Vagina (tissue), 2 donors: Measurements from ENCODE around the gene EFNB2. TPM values are rescaled to one million over a fixed set of nuclear protein-coding genes. Genes with fewer than 3 reads are reported as not detected.

ENCODE experiments used
- DNase-seq, 2 donors: peaks; one replicate each; pipeline ENCODE4 v3.0.0-alpha.2; 2017; ENCODE audit errors: extremely low spot score in 2 of 2
- H3K27ac ChIP-seq: fragments of 200-600 bp; sonication (generic); one replicate; pipeline ENCODE4 v1.5.1; 2019
- H3K27me3 ChIP-seq: fragments of 200-600 bp; sonication (generic); one replicate; pipeline ENCODE4 v1.5.1; 2019
- H3K36me3 ChIP-seq, 2 donors: fragments of 200-600 bp; sonication (generic); one replicate each; pipeline ENCODE4 v1.5.1; 2017 to 2019
- H3K4me1 ChIP-seq: fragments of 200-600 bp; sonication (generic); one replicate; pipeline ENCODE4 v1.5.1; 2019
- H3K4me3 ChIP-seq, 2 donors: fragments of 200-600 bp; sonication (generic); 1 replicate in 1 of 2; 2 replicates in 1 of 2; pipeline ENCODE4 v1.5.1; 2016 to 2019
- H3K9me3 ChIP-seq: fragments of 200-600 bp; sonication (generic); one replicate; pipeline ENCODE4 v1.5.1; 2019
- CTCF ChIP-seq, 3 experiments: fragments of 450-650 bp in 2 of 3; fragments of 200-600 bp in 1 of 3; sonication (generic) in 1 of 3; IDR thresholded peaks; one replicate each; pipeline ENCODE4 v1.5.1; 2017 to 2019; ENCODE audit warnings: antibody characterized with exemption in 3 of 3, mild to moderate bottlenecking in 2 of 3, moderate library complexity in 2 of 3
- POLR2A ChIP-seq, 2 donors: fragments of 450-650 bp; IDR thresholded peaks; one replicate each; pipeline ENCODE4 v1.6.1; 2017; ENCODE audit warnings: antibody characterized with exemption in 2 of 2, mild to moderate bottlenecking in 2 of 2, moderate library complexity in 2 of 2
- POLR2AphosphoS5 ChIP-seq, 2 donors: sonication (generic); formaldehyde crosslinking; IDR thresholded peaks; one replicate each; pipeline ENCODE4 v1.9.0; 2017; ENCODE audit warnings: antibody characterized with exemption in 2 of 2, mild to moderate bottlenecking in 2 of 2, low read depth in 1 of 2; ENCODE audit not compliant: insufficient read depth in 1 of 2
- intact Hi-C: fragments of 100-400 bp; cut with DNase I; formaldehyde crosslinking; loops from one replicate; pipeline ENCODE4 v1.15.1; 2023
- total RNA-seq: library from RNA; depleted of rRNA; stranded (reverse); fragments of >200 nt; gene quantifications from one replicate; pipeline ENCODE4 v1.2.3, GENCODE V29; 2016

Gene EFNB2
- total RNA-seq, 1 donor from 2014 or later = 17.9 TPM

GRCh38 chr13:106505732-106506131 is 29.7 kb downstream of the EFNB2 start:
- H3K36me3 ChIP-seq = peaks cover 0 to 7% of the 10 kb centered on the region in 2 donors
- intact Hi-C loops = no loop called here
- H3K4me1 ChIP-seq = peaks cover 15% of the 10 kb centered on the region
- no peaks in the 10 kb centered on the region for H3K9me3 ChIP-seq
- no peak overlapping the region for H3K27ac ChIP-seq
- H3K27me3 ChIP-seq = no peaks in the 10 kb centered on the region
- TF ChIP-seq POLR2A (IDR thresholded peaks at IDR 0.05) (no peak), POLR2AphosphoS5 (IDR thresholded peaks at IDR 0.05; ENCODE audit: insufficient read depth in 1 of 2, low read depth in 1 of 2) (no peak), CTCF (IDR thresholded peaks at IDR 0.05) (no peak)
- no peak for DNase-seq
- no peak overlapping the region for H3K4me3 ChIP-seq

GRCh38 chr13:106505295-106505694 is 30.2 kb downstream of the EFNB2 start:
- TF ChIP-seq POLR2AphosphoS5 (IDR thresholded peaks at IDR 0.05; ENCODE audit: insufficient read depth in 1 of 2, low read depth in 1 of 2) = no peak
- TF ChIP-seq POLR2A (IDR thresholded peaks at IDR 0.05) = no peak
- no peak for TF ChIP-seq CTCF (IDR thresholded peaks at IDR 0.05)
- no peak overlapping the region for H3K27ac ChIP-seq
- H3K27me3 ChIP-seq = no peaks in the 10 kb centered on the region
- H3K36me3 ChIP-seq = peaks cover 0 to 2% of the 10 kb centered on the region in 2 donors
- peaks cover 17% of the 10 kb centered on the region for H3K4me1 ChIP-seq
- no peaks in the 10 kb centered on the region for H3K9me3 ChIP-seq
- intact Hi-C loops = no loop called here
- no peak for DNase-seq
- no peak overlapping the region for H3K4me3 ChIP-seq

GRCh38 chr13:106503730-106504453 is 31.6 kb downstream of the EFNB2 start:
- Histone ChIP-seq H3K27me3 (no peaks in the 10 kb centered on the region), H3K9me3 (no peaks in the 10 kb centered on the region), H3K4me3 (no peak overlapping the region), H3K36me3 (no peaks in the 10 kb centered on the region), H3K4me1 (peaks cover 28% of the 10 kb centered on the region), H3K27ac (no peak overlapping the region)
- TF ChIP-seq POLR2AphosphoS5 (IDR thresholded peaks at IDR 0.05; ENCODE audit: insufficient read depth in 1 of 2, low read depth in 1 of 2) (no peak), CTCF (IDR thresholded peaks at IDR 0.05) (no peak), POLR2A (IDR thresholded peaks at IDR 0.05) (no peak)
- intact Hi-C loops = no loop called here
- DNase-seq = no peak

GRCh38 chr13:106503272-106503671 is 32.2 kb downstream of the EFNB2 start:
- Histone ChIP-seq H3K4me1 (peaks cover 25% of the 10 kb centered on the region), H3K27ac (no peak overlapping the region), H3K36me3 (no peaks in the 10 kb centered on the region), H3K4me3 (no peak overlapping the region), H3K27me3 (no peaks in the 10 kb centered on the region), H3K9me3 (no peaks in the 10 kb centered on the region)
- TF ChIP-seq CTCF (IDR thresholded peaks at IDR 0.05) (no peak), POLR2AphosphoS5 (IDR thresholded peaks at IDR 0.05; ENCODE audit: insufficient read depth in 1 of 2, low read depth in 1 of 2) (no peak), POLR2A (IDR thresholded peaks at IDR 0.05) (no peak)
- intact Hi-C loops = no loop called here
- no peak for DNase-seq

- no peak for DNase-seq
- Histone ChIP-seq H3K4me1 (peaks cover 25% of the 10 kb centered on the region), H3K9me3 (no peaks in the 10 kb centered on the region), H3K36me3 (no peaks in the 10 kb centered on the region), H3K4me3 (no peak overlapping the region), H3K27me3 (no peaks in the 10 kb centered on the region), H3K27ac (no peak overlapping the region)
- TF ChIP-seq POLR2AphosphoS5 (IDR thresholded peaks at IDR 0.05; ENCODE audit: insufficient read depth in 1 of 2, low read depth in 1 of 2) = no peak
- intact Hi-C loops = no loop called here
Observed at GRCh38 chr13:106500445-106500844, 35.0 kb downstream of the EFNB2 start.
